ENCODE results near the gene LMNTD2.

Gene LMNTD2

GRCh38 chr11:551131-551530 is 9.4 kb downstream of the LMNTD2 start:
- no peak for DNase-seq

DNA sequence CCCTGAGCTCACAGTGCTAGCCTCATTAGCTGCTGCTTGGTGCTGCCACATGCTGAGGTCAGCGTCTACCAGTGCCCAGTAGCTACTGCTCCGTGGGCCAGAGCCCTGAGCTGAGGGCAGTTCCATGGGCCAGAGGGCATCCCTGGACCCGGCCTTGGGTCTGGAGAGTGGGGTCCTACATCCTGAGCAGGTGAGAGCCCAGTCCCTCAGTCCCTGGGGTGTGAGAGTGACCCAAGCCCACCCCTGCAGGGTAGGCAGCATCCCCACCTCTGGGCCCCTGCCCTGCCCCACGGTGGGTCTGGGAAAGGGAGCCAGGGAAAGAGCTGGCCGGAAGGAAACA is 9.8 kb downstream of the LMNTD2 start:
- no peak for DNase-seq

GRCh38 chr11:550021-550745 is 10.4 kb downstream of the LMNTD2 start:
- no peak for DNase-seq

DNA sequence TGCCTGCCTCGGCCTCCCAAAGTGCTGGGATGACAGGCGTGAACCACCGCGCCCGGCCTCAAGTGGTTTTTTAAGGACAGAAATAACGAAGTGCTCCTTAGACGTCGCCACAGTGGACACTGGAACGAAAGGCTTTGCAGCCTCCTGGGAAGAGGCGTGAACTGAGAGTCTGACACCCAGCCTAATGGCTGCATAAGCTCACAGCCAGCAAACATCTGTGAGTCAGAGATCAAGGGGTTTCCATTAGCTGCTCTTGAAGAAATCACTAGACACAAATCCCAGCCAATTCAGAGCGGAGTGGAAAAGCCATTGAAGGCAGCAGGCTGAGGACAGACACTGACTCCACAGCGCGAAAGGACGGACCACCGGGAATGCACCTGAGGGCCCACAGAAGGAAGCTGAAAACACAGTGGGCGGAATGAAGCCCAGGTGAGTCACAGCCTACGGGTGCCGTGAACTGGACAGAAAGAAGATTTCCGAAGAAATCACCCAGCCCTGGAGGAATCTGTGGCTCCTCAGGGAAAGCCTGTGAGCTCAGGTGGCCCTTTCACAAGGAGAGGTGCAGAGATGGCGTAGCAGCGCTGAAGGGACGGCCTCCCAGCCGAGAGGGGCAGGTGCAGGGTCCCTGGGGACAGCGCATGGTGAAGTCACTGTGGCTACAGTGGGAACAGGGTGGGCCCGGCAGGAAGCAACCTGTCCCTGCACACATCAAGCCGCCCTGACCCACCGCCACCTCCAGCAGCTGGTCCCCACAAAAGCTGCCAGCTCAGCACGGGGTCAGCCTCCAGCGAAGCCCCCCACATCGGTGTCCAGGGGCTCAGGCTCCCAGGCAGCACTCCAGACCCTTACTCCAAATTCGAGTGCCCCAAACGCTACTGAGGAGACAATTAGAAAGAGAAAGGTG is 11.6 kb downstream of the LMNTD2 start:
- DNase-seq = no peak

DNA sequence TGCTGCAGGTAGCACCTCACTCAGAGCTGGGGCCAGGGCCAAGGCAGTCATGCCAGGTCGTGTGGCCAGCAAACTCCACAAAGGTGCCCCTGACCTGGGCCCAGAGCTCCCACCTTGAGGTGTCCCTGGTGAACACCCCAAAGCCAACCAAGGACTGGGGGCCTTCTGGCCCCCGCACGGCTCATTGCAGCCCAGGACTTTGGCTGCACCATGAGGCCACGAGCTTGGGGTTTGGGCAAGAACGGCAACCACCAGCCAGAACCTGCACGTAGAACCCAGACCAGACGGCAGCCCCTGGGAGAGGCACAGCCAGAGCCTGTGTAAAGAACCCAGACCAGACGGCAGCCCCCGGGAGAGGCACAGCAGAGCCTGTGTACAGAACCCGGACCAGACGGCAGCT is 15.4 kb downstream of the LMNTD2 start:
- DNase-seq = no peak

DNA sequence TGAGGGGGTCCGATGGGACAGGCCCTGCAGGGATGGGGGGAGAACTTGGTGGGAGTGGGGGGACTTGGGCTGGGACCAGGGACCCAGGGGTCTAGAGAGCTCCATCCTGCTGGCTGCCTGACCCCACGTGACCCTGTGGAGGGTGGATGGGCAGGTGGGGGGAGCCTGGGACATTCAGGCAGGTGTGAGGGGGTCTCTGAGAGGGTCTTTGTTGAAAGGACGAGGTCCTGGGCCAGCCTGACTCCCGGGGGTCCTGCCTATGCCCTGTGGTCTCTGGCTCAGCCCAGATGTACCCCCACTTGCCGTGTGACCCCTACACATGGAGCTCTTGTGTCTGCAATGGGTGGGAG is 15.7 kb downstream of the LMNTD2 start:
- no peak for DNase-seq

DNA sequence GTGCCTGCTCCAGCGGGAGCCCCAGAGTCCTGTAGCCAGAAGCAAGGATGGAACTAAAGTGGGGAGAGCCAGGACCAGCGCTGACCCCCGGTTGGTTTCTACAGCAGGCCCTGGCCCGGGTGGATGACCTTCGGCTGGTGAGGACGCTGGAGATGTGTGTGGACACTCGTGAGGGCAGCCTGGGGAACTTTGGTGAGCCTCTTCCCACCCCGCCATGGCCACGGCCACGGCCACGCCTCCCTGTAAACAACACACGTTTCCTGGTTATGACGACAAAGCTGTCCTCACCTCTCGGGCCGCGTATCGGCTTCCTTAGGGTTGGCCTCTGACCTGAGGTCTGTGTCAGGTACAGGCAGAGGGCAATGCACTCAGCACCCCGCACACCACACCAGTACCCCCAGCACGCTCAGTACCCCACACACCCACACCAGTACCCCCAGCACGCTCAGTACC is 19.1 kb downstream of the LMNTD2 start:
- DNase-seq = no peak

- no peak for DNase-seq
Observed at GRCh38 chr11:540583-541432, 19.7 kb downstream of the LMNTD2 start.

GRCh38 chr11:539971-540481 is 20.5 kb downstream of the LMNTD2 start:
- DNase-seq = no peak

DNA sequence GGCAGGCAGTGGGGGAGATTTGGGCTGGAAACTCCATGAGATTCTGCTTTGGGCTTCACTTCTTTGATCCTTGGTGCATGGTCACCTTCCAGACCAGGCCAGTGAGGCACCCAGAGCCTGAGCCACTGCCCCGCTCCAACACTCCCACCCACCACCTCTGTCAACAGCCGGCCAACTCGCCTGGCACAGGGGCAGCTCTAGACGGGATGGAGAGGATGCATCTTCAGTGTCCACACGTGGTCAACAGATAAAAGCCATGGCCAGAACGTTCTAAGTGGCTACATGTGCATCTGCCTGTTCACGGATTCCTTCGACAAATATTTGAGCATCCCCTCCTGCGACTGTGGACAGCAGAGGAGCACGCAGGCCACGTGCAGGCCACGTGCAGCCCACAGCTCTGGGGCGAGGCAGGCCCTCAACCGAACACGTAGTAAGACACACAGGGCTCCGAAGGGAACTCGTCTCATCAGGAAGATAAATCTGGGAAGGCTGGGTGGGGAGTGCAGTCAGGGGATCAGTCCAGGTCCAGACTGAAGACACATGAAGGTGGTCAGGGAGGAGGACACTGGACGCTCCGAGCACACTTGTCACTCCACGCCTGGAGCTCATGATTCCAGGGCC is 22.0 kb downstream of the LMNTD2 start:
- no peak for DNase-seq

- DNase-seq = no peak
Observed at GRCh38 chr11:537622-538430, 22.7 kb downstream of the LMNTD2 start.

DNA sequence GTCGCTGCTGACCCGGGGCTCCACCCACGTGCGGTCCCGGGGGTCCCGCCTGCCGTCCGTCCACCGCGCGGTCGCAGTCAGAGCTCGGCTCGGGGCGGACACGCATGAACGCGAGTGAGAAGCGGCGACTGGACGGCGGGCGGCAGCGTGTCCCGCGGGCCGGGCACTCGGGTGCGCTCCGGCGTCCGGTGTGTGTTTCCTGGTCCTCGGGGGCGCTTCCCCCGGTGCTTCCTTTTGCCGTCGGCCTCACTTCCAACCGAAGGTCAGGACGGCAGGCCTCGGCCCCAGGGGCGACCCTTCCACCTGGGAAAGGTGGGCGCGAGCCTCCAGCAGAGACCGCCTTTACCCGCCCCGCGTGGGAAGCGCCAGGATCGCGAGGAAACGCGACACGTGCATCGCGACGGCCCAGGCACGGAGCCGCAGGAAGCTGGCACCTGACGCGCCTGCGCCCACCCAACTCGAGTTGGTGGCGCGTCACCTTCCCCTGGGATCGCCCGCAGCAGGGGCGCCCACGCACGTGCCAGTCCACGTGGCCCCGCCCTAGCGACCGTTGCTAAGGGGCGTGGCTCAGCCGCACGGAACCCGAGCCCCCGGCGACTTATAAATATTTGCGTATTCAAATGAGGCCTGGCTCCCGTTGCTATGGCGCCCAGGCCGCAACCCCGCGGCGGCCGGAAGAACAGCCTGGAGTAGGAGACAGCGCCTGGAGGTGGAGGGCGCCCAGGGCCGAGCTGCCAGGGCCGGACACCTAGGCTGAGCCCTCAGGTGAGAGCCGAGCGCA is 23.5 kb downstream of the LMNTD2 start, which contains the start of gene LRRC56:
LRRC56 (plus strand) TSS at position 687 of the 781 bp plus-strand sequence. CDS start 3,158 bp downstream, outside the sequence.
- peak; percentile 96 for DNase-seq

- DNase-seq = peak; percentile 97
Observed at GRCh38 chr11:535519-536454, 24.8 kb downstream of the LMNTD2 start, which contains the start of gene HRAS. Gene HRAS, minus strand, starts transcription at chr11:535576.

GRCh38 chr11:535210-535518 is 25.4 kb downstream of the LMNTD2 start:
- DNase-seq = no peak

GRCh38 chr11:534396-535209 is 25.9 kb downstream of the LMNTD2 start:
- no peak for DNase-seq

DNA sequence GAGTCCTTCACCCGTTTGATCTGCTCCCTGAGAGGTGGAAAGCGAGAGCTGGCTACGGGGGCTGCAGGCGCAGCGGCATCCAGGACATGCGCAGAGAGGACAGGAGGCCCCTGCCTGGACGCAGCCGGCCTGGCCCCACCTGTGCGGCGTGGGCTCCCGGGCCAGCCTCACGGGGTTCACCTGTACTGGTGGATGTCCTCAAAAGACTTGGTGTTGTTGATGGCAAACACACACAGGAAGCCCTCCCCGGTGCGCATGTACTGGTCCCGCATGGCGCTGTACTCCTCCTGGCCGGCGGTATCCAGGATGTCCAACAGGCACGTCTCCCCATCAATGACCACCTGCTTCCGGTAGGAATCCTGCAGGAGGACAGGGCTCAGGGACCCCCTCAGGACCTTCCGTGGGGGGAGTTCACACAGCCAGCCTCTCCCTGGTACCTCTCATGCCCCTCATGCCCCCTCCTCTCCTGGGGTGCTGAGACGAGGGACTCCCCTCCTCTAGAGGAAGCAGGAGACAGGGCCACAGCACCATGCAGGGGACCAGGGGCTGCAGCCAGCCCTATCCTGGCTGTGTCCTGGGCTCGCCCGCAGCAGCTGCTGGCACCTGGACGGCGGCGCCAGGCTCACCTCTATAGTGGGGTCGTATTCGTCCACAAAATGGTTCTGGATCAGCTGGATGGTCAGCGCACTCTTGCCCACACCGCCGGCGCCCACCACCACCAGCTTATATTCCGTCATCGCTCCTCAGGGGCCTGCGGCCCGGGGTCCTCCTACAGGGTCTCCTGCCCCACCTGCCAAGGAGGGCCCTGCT is 26.7 kb downstream of the LMNTD2 start:
- DNase-seq = no peak

- DNase-seq = no peak
Observed at GRCh38 chr11:532986-533585, 27.5 kb downstream of the LMNTD2 start.

All from OCI-M1 (cell line).